Astrocyte (in vitro differentiated cells and primary cell): ENCODE data around the gene RAB27B. TPM values are rescaled to one million over a fixed set of nuclear protein-coding genes. Genes with fewer than 3 reads are reported as not detected.

Experiments used
- DNase-seq: peaks from one replicate; pipeline ENCODE4 v3.0.0-alpha.2; 2010; ENCODE audit warnings: low read depth
- FAIRE-seq: peaks from 2 replicates; lab custom pipeline; 2011; peaks lifted over from hg19 to GRCh38; lab: Jason Lieb, UNC
- H2AFZ ChIP-seq: 2 replicates; pipeline ENCODE4 v1.6.0; 2012; ENCODE audit warnings: low read depth, low read length, inconsistent platforms
- H3K27ac ChIP-seq: 2 replicates; pipeline ENCODE4 v1.5.1; 2011; ENCODE audit warnings: low read depth, low read length, inconsistent platforms
- H3K27me3 ChIP-seq: 2 replicates; pipeline ENCODE4 v1.6.0; 2011; ENCODE audit warnings: low read length, inconsistent platforms; ENCODE audit not compliant: insufficient read depth
- H3K36me3 ChIP-seq: 2 replicates; pipeline ENCODE4 v1.5.1; 2011; ENCODE audit warnings: low read length, inconsistent platforms; ENCODE audit not compliant: insufficient read depth
- H3K4me1 ChIP-seq: 2 replicates; pipeline ENCODE4 v1.5.1; 2011; ENCODE audit warnings: low read length, inconsistent platforms; ENCODE audit not compliant: insufficient read depth
- H3K4me2 ChIP-seq: 2 replicates; pipeline ENCODE4 v1.6.0; 2012; ENCODE audit warnings: low read length, inconsistent platforms
- H3K4me3 ChIP-seq: 2 replicates; pipeline ENCODE4 v1.5.1; 2011; ENCODE audit warnings: low read depth, mild to moderate bottlenecking, low read length, inconsistent platforms; ENCODE audit not compliant: insufficient read depth
- H3K79me2 ChIP-seq: 2 replicates; pipeline ENCODE4 v1.6.0; 2012; ENCODE audit warnings: mild to moderate bottlenecking, low read length, inconsistent platforms; ENCODE audit not compliant: insufficient read depth
- H3K9ac ChIP-seq: 2 replicates; pipeline ENCODE4 v1.6.0; 2012; ENCODE audit warnings: mild to moderate bottlenecking, low read length, inconsistent platforms
- H3K9me3 ChIP-seq: 2 replicates; pipeline ENCODE4 v1.5.1; 2012; ENCODE audit warnings: low read depth, mild to moderate bottlenecking, low read length, inconsistent platforms; ENCODE audit not compliant: insufficient read depth
- H4K20me1 ChIP-seq: 2 replicates; pipeline ENCODE4 v1.6.0; 2012; ENCODE audit warnings: low read length, inconsistent platforms; ENCODE audit not compliant: insufficient read depth
- H3K27ac Mint-ChIP-seq: one replicate; pipeline ENCODE4 v1.8.0; 2021; ENCODE audit warnings: mild to moderate bottlenecking, mixed read lengths; ENCODE audit not compliant: unreplicated experiment
- H3K27me3 Mint-ChIP-seq: one replicate; pipeline ENCODE4 v1.8.0; 2021; ENCODE audit warnings: low read depth, mixed read lengths; ENCODE audit not compliant: unreplicated experiment
- H3K36me3 Mint-ChIP-seq: one replicate; pipeline ENCODE4 v1.8.0; 2021; ENCODE audit warnings: low read depth, mixed read lengths; ENCODE audit not compliant: unreplicated experiment
- H3K4me1 Mint-ChIP-seq: one replicate; pipeline ENCODE4 v1.8.0; 2021; ENCODE audit warnings: low read depth, mixed read lengths; ENCODE audit not compliant: unreplicated experiment
- H3K4me3 Mint-ChIP-seq: one replicate; pipeline ENCODE4 v1.8.0; 2021; ENCODE audit warnings: mild to moderate bottlenecking, moderate library complexity, mixed read lengths; ENCODE audit not compliant: unreplicated experiment
- H3K9me3 Mint-ChIP-seq: one replicate; pipeline ENCODE4 v1.8.0; 2021; ENCODE audit warnings: mild to moderate bottlenecking, mixed read lengths; ENCODE audit not compliant: unreplicated experiment
- CTCF ChIP-seq: IDR thresholded peaks from 2 replicates; pipeline ENCODE4 v1.5.1; 2011; ENCODE audit warnings: low read depth, mild to moderate bottlenecking, inconsistent platforms, low read length, moderate library complexity; ENCODE audit not compliant: insufficient read depth
- EZH2 ChIP-seq: IDR thresholded peaks from 2 replicates; pipeline ENCODE4 v1.6.1; 2012; ENCODE audit warnings: mild to moderate bottlenecking, low read length, inconsistent platforms; ENCODE audit not compliant: insufficient read depth
- total RNA-seq: library from RNA; stranded (reverse); gene quantifications from 2 replicates; pipeline ENCODE4 v1.2.1, GENCODE V29; 2021

RAB27B gene
- total RNA-seq, 1 donor from 2014 or later = 0.91 TPM

GRCh38 chr18:54830260-54830659 is 2.0 kb downstream of the RAB27B start:
- no peaks in the 10 kb centered on the region for H3K36me3 ChIP-seq
- no peaks in the 10 kb centered on the region for H3K79me2 ChIP-seq
- H3K9ac ChIP-seq = no peak overlapping the region
- H3K9me3 Mint-ChIP-seq = peaks cover 3% of the 10 kb centered on the region
- DNase-seq (no peak), FAIRE-seq (no peak)
- H3K4me3 Mint-ChIP-seq = no peak overlapping the region
- no peak overlapping the region for H2AFZ ChIP-seq
- H3K27me3 Mint-ChIP-seq = peaks cover 4% of the 10 kb centered on the region
- H3K4me1 ChIP-seq = peaks cover 6% of the 10 kb centered on the region
- no peak overlapping the region for H3K4me3 ChIP-seq
- no peaks in the 10 kb centered on the region for H3K27me3 ChIP-seq
- no peak overlapping the region for H3K4me2 ChIP-seq
- no peak for TF ChIP-seq CTCF
- TF ChIP-seq EZH2 = no peak
- no peaks in the 10 kb centered on the region for H3K36me3 Mint-ChIP-seq
- peaks cover 3% of the 10 kb centered on the region for H3K4me1 Mint-ChIP-seq
- no peak overlapping the region for H3K27ac ChIP-seq
- H4K20me1 ChIP-seq = no peaks in the 10 kb centered on the region
- H3K9me3 ChIP-seq = no peaks in the 10 kb centered on the region
- H3K27ac Mint-ChIP-seq = no peak overlapping the region

- Mint-ChIP-seq H3K9me3 (peaks cover 3% of the 10 kb centered on the region), H3K27me3 (peaks cover 4% of the 10 kb centered on the region), H3K4me3 (no peak overlapping the region), H3K4me1 (peaks cover 3% of the 10 kb centered on the region), H3K27ac (no peak overlapping the region), H3K36me3 (no peaks in the 10 kb centered on the region)
- Histone ChIP-seq H3K27ac (no peak overlapping the region), H4K20me1 (no peaks in the 10 kb centered on the region), H3K9me3 (no peaks in the 10 kb centered on the region), H3K4me3 (no peak overlapping the region), H3K4me1 (peaks cover 6% of the 10 kb centered on the region), H2AFZ (no peak overlapping the region), H3K9ac (no peak overlapping the region), H3K36me3 (no peaks in the 10 kb centered on the region), H3K79me2 (no peaks in the 10 kb centered on the region), H3K4me2 (no peak overlapping the region), H3K27me3 (no peaks in the 10 kb centered on the region)
- DNase-seq (no peak), FAIRE-seq (no peak)
- TF ChIP-seq EZH2 (no peak), CTCF (no peak)
Measured at GRCh38 chr18:54830866-54831265, 2.6 kb downstream of the RAB27B start.

GRCh38 chr18:54835944-54836343 is 7.7 kb downstream of the RAB27B start:
- H3K4me1 Mint-ChIP-seq = no peaks in the 10 kb centered on the region
- FAIRE-seq (no peak), DNase-seq (no peak)
- no peaks in the 10 kb centered on the region for H3K36me3 Mint-ChIP-seq
- H3K79me2 ChIP-seq = no peaks in the 10 kb centered on the region
- H3K27ac Mint-ChIP-seq = no peak overlapping the region
- H2AFZ ChIP-seq = no peak overlapping the region
- no peak overlapping the region for H3K4me3 Mint-ChIP-seq
- H3K9me3 ChIP-seq = no peaks in the 10 kb centered on the region
- H3K9ac ChIP-seq = no peak overlapping the region
- H3K36me3 ChIP-seq = no peaks in the 10 kb centered on the region
- no peaks in the 10 kb centered on the region for H3K27me3 Mint-ChIP-seq
- TF ChIP-seq EZH2 = no peak
- no peak for TF ChIP-seq CTCF
- H3K4me2 ChIP-seq = no peak overlapping the region
- peaks cover 3% of the 10 kb centered on the region for H3K9me3 Mint-ChIP-seq
- H4K20me1 ChIP-seq = no peaks in the 10 kb centered on the region
- no peak overlapping the region for H3K27ac ChIP-seq
- H3K27me3 ChIP-seq = no peaks in the 10 kb centered on the region
- no peaks in the 10 kb centered on the region for H3K4me1 ChIP-seq
- H3K4me3 ChIP-seq = no peak overlapping the region
